Measurements from ENCODE around the gene SUN1. TPM values are rescaled to one million over a fixed set of nuclear protein-coding genes. Genes with fewer than 3 reads are reported as not detected.

Gene SUN1
- total and polyA plus RNA-seq, 2 donors (not counting 1 experiment from before 2014, with no cell fraction given) = 185 to 220 TPM

GRCh38 chr7:867406-868188 is 35.3 kb downstream of the SUN1 start:
- peaks cover 11% of the 10 kb centered on the region for H3K4me1 ChIP-seq (ENCODE audit: control insufficient read depth, extremely low read depth, insufficient read depth, low read length)
- no peak overlapping the region for H2AFZ ChIP-seq (ENCODE audit: low read length)
- no peaks in the 10 kb centered on the region for H4K20me1 ChIP-seq (ENCODE audit: control insufficient read depth, extremely low read depth, insufficient read depth, low read length)
- H3K36me3 ChIP-seq (ENCODE audit: control insufficient read depth, insufficient read depth, low read length) = peaks cover 23% of the 10 kb centered on the region
- H3K27ac ChIP-seq (ENCODE audit: insufficient read depth, low read length) = peak overlapping the region; percentile 95
- no peaks in the 10 kb centered on the region for H3K27me3 ChIP-seq (ENCODE audit: control insufficient read depth, insufficient read depth, low read length)
- peak overlapping the region in 2 of 4 experiments; percentile 10 to 25 for H3K4me3 ChIP-seq (replicated peaks in 1 of 4; ENCODE audit: control extremely low read depth in 1 of 4, insufficient read depth in 1 of 4, low read depth in 3 of 4, low read length in 4 of 4)
- H3K79me2 ChIP-seq (ENCODE audit: control insufficient read depth, insufficient read depth, low read length) = peaks cover 14% of the 10 kb centered on the region
- peak; percentile 53 to 90 for DNase-seq (ENCODE audit: low read depth in 2 of 2)
- no peaks in the 10 kb centered on the region for H3K9me3 ChIP-seq (ENCODE audit: control insufficient read depth, insufficient read depth, low read depth, low read length)
- TF ChIP-seq EZH2 (IDR thresholded peaks at IDR 0.05; ENCODE audit: low read length, missing control alignments) (no peak), CTCF (conservative IDR thresholded peaks at IDR 0.05 in 1 of 2, IDR thresholded peaks at IDR 0.05 in 1 of 2; ENCODE audit: low read depth in 1 of 2, low read length in 2 of 2) (peak in 1 of 2 donors; percentile 16)
- peak overlapping the region; percentile 72 for H3K9ac ChIP-seq (ENCODE audit: insufficient read depth, low read length)
- H3K4me2 ChIP-seq (ENCODE audit: extremely low read depth, insufficient read depth, low read length) = peak overlapping the region; percentile 60

- Histone ChIP-seq H3K4me1 (ENCODE audit: control insufficient read depth, extremely low read depth, insufficient read depth, low read length) (peaks cover 11% of the 10 kb centered on the region), H3K4me3 (replicated peaks in 1 of 4; ENCODE audit: control extremely low read depth in 1 of 4, insufficient read depth in 1 of 4, low read depth in 3 of 4, low read length in 4 of 4) (no peak overlapping the region), H3K9me3 (ENCODE audit: control insufficient read depth, insufficient read depth, low read depth, low read length) (no peaks in the 10 kb centered on the region), H3K79me2 (ENCODE audit: control insufficient read depth, insufficient read depth, low read length) (peaks cover 14% of the 10 kb centered on the region), H2AFZ (ENCODE audit: low read length) (no peak overlapping the region), H3K27me3 (ENCODE audit: control insufficient read depth, insufficient read depth, low read length) (no peaks in the 10 kb centered on the region), H3K4me2 (ENCODE audit: extremely low read depth, insufficient read depth, low read length) (peak overlapping the region; percentile 32), H3K36me3 (ENCODE audit: control insufficient read depth, insufficient read depth, low read length) (peaks cover 23% of the 10 kb centered on the region), H3K9ac (ENCODE audit: insufficient read depth, low read length) (no peak overlapping the region), H4K20me1 (ENCODE audit: control insufficient read depth, extremely low read depth, insufficient read depth, low read length) (no peaks in the 10 kb centered on the region), H3K27ac (ENCODE audit: insufficient read depth, low read length) (peak overlapping the region; percentile 95)
- no peak for TF ChIP-seq CTCF (conservative IDR thresholded peaks at IDR 0.05 in 1 of 2, IDR thresholded peaks at IDR 0.05 in 1 of 2; ENCODE audit: low read depth in 1 of 2, low read length in 2 of 2)
- TF ChIP-seq EZH2 (IDR thresholded peaks at IDR 0.05; ENCODE audit: low read length, missing control alignments) = no peak
- no peak for DNase-seq (ENCODE audit: low read depth in 2 of 2)
Observed at GRCh38 chr7:868189-868486, 35.9 kb downstream of the SUN1 start.

- Histone ChIP-seq H3K79me2 (ENCODE audit: control insufficient read depth, insufficient read depth, low read length) (peaks cover 14% of the 10 kb centered on the region), H3K4me2 (ENCODE audit: extremely low read depth, insufficient read depth, low read length) (no peak overlapping the region), H3K4me1 (ENCODE audit: control insufficient read depth, extremely low read depth, insufficient read depth, low read length) (peaks cover 11% of the 10 kb centered on the region), H3K36me3 (ENCODE audit: control insufficient read depth, insufficient read depth, low read length) (peaks cover 23% of the 10 kb centered on the region), H4K20me1 (ENCODE audit: control insufficient read depth, extremely low read depth, insufficient read depth, low read length) (no peaks in the 10 kb centered on the region), H3K4me3 (replicated peaks in 1 of 4; ENCODE audit: control extremely low read depth in 1 of 4, insufficient read depth in 1 of 4, low read depth in 3 of 4, low read length in 4 of 4) (no peak overlapping the region), H3K9me3 (ENCODE audit: control insufficient read depth, insufficient read depth, low read depth, low read length) (no peaks in the 10 kb centered on the region), H3K27me3 (ENCODE audit: control insufficient read depth, insufficient read depth, low read length) (no peaks in the 10 kb centered on the region), H3K27ac (ENCODE audit: insufficient read depth, low read length) (peak overlapping the region; percentile 23), H2AFZ (ENCODE audit: low read length) (no peak overlapping the region), H3K9ac (ENCODE audit: insufficient read depth, low read length) (no peak overlapping the region)
- no peak for TF ChIP-seq EZH2 (IDR thresholded peaks at IDR 0.05; ENCODE audit: low read length, missing control alignments)
- TF ChIP-seq CTCF (conservative IDR thresholded peaks at IDR 0.05 in 1 of 2, IDR thresholded peaks at IDR 0.05 in 1 of 2; ENCODE audit: low read depth in 1 of 2, low read length in 2 of 2) = no peak
- DNase-seq (ENCODE audit: low read depth in 2 of 2) = no peak
Observed at GRCh38 chr7:869348-869747, 37.1 kb downstream of the SUN1 start.

All from fibroblast of lung (primary cell).